Measurements from ENCODE around the gene GIMAP7.
"Not testable (repeated sequence)": the region's sequence is repeated elsewhere in the genome, so short reads cannot be mapped to it uniquely, and the experiment has no call there.

Gene GIMAP7

DNA sequence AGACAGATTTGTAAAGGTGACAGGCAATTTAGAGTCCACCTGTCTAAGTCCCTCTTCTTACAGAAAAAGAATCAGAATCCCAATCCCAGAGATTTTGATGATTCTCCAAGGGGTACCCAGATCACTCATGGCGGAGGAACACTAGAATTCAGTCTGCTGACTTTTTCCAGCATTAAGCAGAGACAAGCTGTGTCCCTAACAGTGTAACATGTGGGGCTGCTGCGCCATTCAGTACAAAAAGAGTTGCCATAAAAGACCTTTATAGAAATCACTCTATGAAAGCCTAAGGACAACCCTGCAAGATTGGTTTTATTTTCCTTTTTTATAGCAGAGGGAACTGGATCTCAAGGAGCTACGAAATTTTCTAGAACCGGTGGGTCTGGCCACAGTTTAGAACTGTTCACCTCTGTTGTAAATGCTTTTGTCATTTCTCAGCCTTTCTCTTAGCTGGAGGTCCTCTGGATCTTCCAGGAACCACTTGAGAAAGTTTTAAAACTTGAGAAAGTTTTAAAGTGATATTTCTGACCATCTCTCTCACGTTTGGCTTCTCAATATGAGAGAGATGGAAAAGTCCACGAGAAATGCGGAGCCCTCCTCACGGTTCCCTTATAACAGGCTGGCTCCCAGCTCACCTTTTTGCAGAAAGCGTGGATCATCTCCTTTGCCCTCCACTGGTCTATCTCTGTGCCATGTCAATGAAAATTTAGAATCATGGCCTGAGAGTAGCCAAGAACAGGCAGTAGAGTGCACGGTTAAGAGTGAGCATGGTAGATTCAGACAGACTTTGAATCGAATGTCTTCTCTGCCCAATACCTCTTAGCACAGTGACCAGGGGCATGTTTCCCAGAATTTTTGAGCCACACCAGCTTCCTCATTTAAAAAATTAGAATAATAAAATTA is 826 bp downstream of the GIMAP7 start:
- no peak for DNase-seq

DNA sequence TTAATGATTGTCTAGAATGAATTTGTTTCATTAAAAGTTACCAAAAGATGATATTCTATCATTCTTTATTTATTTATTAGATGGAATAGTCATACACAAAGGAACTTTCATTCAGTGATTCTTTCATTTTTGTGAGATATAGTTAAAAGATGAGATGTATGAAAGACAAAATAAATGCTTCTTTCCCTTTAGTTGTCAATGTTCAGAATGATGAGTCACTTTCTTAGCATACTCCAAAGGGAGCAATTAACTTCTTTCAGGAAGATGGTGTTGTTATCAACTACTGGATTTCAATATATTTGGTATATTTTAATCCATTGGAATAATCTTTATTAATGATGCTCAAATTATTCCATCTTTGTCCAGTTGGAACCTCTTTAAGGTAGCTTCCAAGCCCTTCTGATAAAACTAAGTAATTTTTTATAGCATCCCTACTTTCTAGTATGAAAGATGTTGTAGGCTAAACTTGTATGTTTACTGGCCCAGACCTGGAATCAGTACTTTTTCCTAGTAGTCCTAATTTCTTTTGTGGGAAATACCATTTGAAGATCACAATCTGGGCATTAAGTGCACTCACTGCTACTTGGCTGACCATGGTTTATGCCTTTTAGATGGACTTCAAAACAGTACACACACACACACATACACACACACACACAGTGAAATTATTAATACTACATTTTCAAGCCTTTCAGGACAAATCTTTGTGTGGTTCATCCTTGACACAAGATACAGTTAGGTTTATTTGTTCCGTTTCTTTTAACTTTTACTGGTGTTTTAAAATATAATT is 2.5 kb downstream of the GIMAP7 start:
- DNase-seq = no peak

GRCh38 chr7:150519310-150519709 is 4.6 kb downstream of the GIMAP7 start:
- DNase-seq = no peak

GRCh38 chr7:150520145-150520544 is 5.5 kb downstream of the GIMAP7 start:
- no peak for DNase-seq

DNA sequence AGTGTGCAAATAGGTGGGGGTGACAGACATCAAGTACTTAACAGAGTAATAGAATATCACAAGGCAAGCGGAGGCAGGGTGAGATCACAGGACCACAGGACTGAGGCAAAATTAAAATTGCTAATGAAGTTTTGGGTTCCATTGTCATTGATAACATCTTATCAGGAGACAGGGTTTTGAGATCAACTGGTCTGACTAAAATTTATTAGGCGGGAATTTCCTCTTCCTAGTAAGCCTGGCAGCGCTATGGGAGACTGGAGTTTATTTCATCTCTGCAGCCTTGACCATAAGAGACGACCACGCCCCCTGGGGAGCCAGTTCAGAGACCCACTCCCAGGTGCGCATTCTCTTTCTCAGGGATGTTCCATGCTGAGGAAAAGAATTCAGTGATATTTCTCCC is 8.3 kb downstream of the GIMAP7 start:
- not testable (repeated sequence) for DNase-seq

DNA sequence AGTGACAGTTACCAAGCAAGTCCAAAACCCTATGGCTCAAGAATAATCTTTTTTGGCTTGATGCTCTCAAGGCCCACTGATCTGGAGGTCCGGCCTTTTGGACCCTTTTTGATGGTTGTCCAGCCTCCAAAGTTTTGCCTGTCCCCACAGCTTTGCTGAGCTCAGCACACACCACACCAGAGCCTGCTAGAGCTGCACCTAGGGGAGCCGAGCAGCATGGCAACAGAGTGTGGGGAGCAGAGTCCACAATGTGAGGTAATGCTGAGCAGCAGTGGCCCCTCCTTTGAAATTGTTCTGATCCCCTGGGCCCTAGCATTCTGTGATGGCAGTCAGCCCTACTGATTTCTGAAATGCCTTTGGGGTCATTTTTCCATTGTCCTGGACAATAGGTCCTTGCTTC is 9.3 kb downstream of the GIMAP7 start:
- DNase-seq = no peak

- DNase-seq = no peak
Measured at GRCh38 chr7:150531704-150532103, 17.0 kb downstream of the GIMAP7 start.

DNA sequence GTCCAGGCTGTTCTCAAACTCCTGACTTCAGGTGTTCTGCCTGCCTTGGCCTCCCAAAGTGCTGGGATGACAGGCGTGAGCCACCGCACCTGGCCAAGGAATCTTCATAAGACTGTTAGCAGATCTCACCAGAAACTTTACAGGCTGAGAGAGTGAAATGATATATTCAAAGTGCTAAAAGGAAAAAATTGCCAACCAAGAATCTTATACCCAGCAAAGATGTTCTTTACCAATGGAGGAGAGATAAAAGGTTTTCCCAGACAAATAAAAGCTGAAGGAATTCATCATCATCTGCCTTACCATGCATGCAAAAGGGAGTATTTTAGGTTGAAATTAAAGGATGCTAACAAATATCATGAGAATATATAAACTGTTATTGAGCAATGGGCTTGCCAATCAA is 23.6 kb downstream of the GIMAP7 start:
- no peak for DNase-seq

GRCh38 chr7:150553163-150553562 is 38.5 kb downstream of the GIMAP7 start:
- DNase-seq = no peak

DNA sequence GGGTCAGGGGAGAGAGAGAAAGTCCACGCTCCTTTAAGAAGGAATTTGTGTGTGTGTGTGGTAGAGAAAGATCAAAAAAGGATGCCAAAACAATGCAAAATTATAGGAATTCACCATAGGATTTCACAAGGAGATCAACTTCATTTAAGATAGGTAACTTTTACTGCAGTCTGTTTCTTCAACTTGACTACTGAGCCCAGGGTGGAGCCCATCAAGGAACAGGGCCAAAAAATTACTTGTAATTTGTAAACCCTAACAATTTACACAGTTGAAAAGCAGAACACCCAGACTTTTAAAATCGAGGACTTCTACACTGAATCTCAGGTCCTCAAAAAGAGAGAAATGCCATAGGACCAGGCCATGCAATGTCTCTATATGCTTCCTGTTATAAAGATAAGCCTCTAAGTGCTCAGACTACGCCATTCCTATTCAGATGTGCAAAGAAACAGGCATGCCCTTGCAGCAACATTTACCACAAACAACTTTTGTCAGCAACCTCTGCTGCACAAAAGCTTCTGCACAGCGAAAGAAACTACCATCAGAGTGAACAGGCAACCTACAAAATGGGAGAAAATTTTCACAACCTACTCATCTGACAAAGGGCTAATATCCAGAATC is 42.0 kb downstream of the GIMAP7 start:
- no peak for DNase-seq

DNA sequence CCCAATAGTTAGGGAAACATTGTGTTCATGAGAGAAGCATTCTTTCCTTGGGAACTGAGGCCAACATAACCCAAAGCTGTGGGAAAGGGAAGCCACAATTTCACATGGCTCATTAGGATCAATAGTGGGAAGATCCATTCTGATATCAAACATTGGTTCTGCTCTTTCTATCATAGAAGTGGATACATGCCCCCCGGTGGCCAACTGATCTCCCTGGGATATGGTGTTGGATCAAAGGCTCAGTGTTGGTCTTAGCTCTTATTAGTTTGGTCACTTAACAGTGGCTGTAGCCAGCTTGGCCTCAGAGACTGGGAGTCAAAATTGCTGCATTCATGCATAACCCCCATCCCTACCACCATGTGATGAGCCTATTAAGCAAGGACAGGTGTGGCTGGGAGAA is 45.8 kb downstream of the GIMAP7 start:
- DNase-seq = no peak

DNA sequence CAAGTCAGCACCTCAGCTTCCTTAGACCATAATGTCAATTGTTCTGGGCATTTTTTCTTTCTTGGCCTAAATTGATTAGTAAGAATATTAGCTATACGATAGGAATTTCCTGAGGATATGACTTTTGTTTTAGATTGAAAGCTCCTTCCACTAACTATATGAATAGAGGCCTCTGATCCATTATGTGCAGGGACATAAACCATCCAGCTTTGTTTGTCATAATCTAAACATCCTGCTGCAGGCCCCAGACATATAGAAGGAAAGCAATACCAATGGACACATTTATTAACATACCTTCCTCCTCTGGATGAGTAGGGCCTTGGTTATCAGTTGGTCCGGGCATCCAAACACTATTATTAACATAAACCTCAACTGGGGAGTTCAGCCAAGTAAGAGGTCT is 48.2 kb downstream of the GIMAP7 start:
- DNase-seq = no peak

- DNase-seq = no peak
Measured at GRCh38 chr7:150564006-150564405, 49.3 kb downstream of the GIMAP7 start.

DNA sequence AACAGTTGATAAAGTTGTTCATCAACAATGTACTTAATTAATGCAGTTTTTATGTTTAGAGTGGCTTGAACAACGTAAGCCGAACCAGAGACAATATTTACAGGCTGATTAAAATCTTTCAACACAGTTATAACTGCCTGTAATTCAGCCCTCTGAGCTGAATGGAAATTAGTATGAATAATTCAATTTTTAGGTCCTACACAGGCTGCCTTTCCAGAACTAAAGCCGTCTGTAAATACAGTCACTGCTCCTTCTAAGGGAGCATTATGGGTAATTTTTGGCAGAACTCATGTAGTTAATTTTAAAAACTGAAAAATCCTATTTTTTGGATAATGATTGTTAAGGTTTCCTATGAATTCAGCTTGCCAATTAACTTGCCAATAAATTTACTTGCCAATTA is 49.9 kb downstream of the GIMAP7 start:
- DNase-seq = no peak

GRCh38 chr7:150565239-150565638 is 50.6 kb downstream of the GIMAP7 start:
- no peak for DNase-seq

GRCh38 chr7:150566123-150566522 is 51.5 kb downstream of the GIMAP7 start:
- no peak for DNase-seq

GRCh38 chr7:150566572-150566971 is 51.9 kb downstream of the GIMAP7 start:
- DNase-seq = no peak

- DNase-seq = no peak
Measured at GRCh38 chr7:150567169-150567568, 52.5 kb downstream of the GIMAP7 start, which contains the start of gene GIMAP4. GIMAP4 (plus strand) TSS chr7:150567390; CDS start chr7:150569902, 2,512 bp downstream.

DNA sequence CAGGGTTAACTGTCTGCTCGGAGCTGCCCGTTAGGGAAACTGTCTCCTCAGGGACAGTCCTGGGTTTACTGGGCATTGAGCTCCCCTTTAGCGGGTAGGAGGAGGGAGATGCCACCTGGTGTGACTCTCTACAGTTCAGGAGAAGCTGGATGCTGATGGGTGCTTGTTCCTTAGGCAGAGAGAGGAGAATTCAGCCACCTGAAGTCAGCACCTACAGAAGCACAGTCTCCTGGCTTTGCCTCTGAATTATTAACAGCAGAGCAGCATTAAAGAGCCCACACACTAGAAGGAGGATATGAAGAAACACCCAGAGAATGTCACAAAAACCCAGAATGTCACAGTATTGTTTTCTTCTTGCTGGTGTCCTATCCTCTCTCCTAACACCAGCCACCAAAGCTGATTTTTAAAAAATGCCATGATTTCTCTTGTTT is 53.2 kb downstream of the GIMAP7 start:
- no peak for DNase-seq

DNA sequence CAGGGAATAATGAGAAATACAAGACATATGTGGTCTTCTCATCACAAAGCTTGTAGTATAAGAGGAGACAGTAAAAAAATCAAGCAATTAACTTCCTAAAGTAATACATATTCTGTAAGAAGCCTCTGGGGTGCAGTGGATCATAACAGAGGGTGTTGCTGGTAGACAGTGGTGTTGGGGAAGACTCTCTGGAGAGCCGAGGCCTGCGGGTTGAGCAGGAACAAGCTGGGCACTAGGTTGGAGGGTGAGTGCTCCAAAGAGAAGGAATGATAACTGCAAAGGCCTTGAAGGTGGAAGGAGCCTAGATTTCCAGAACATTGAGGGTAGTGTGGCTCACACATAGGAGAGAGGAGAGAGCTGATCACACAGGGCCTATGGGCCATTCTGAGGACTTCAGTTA is 54.0 kb downstream of the GIMAP7 start:
- DNase-seq = no peak

- no peak for DNase-seq
Measured at GRCh38 chr7:150569245-150569955, 54.7 kb downstream of the GIMAP7 start.

Data from stimulated activated CD4-positive, alpha-beta T cell treated with anti-CD3 and anti-CD28 coated beads, Interleukin-2, amount 100 ng/mL, for 48 hours (primary cell).